ENCODE data around the gene VOPP1.
"Not testable (repeated sequence)": the region's sequence is repeated elsewhere in the genome, so short reads cannot be mapped to it uniquely, and the experiment has no call there.

The VOPP1 gene

DNA sequence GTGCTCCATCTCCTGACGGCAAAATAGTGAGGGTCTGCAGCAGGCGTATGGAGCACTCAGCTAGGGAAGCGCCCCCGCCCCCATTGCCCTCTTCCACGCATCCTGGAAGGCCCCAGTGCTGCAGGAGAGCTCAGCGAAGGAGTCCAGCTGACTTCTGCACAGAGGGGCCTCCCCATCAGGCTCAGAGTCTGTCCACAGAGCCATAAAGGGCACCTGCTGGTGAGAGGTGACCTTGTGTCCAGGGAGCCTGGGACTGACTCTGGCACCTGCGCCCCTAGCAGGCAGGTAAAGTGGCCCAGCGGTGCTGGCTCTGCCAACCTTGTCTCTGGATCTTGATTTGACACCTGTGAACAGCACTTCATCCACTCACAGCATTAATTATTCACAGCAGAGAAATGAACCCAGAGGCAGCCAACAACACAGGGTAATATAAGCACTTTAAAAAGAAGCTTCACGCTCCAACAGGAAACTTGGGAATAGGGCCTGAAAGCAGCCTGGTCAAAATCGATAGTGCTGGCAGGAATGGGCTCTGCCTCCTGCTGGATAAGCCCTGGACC, 59.6 kb downstream of the VOPP1 start:
- no peak overlapping the region; the same call in 1 of the 2 replicates for H3K4me3 ChIP-seq (ENCODE audit: low read depth, low read length)
- TF ChIP-seq, protein P1, sequence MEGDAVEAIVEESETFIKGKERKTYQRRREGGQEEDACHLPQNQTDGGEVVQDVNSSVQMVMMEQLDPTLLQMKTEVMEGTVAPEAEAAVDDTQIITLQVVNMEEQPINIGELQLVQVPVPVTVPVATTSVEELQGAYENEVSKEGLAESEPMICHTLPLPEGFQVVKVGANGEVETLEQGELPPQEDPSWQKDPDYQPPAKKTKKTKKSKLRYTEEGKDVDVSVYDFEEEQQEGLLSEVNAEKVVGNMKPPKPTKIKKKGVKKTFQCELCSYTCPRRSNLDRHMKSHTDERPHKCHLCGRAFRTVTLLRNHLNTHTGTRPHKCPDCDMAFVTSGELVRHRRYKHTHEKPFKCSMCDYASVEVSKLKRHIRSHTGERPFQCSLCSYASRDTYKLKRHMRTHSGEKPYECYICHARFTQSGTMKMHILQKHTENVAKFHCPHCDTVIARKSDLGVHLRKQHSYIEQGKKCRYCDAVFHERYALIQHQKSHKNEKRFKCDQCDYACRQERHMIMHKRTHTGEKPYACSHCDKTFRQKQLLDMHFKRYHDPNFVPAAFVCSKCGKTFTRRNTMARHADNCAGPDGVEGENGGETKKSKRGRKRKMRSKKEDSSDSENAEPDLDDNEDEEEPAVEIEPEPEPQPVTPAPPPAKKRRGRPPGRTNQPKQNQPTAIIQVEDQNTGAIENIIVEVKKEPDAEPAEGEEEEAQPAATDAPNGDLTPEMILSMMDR (IDR thresholded peaks at IDR 0.05; ENCODE audit: insufficient read depth, low read depth, low read length, missing control alignments) = no peak
- DNase-seq (ENCODE audit: low read depth) = no peak

DNA sequence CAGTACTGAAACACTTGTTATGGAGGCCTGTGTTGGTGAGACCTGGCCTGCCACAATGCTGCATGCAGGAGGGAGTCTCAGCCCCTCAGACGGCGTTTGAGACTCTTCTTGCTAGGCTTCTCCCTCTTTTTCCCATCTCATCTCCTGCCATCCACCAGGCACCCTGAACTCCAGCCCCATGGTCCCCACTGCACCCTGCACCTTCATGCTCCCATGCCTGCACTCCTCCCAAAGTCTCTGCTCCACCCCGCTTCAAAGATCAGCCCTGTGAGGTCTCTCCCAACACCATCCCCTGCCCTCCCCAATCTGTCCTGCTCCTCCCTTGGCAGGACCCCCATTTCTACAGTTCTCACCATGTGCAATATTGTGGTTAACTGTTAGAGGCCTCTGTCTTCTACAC, 61.7 kb downstream of the VOPP1 start:
- TF ChIP-seq, protein P1 (IDR thresholded peaks at IDR 0.05; ENCODE audit: insufficient read depth, low read depth, low read length, missing control alignments) = no peak
- no peak overlapping the region for H3K4me3 ChIP-seq (ENCODE audit: low read depth, low read length)

DNA sequence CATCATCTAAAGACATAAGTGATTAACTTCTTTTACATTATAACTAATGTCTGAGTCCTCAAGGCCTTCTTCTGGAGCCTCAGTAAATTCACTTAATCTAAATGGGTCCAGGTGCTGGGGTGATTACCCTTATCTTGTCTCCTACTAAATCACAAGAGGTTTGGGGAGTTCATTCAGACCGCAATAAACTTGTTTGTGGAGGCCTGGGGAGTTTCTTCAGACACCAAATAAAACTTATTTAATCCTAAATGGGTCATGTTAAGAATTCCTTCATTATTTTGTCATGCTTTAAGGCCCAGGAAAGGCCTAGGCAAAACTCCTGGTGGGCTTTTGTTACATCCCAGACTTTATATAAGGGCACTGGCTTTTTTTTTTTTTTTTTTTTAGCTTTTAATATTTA, 62.1 kb downstream of the VOPP1 start:
- DNase-seq (ENCODE audit: low read depth); H3K4me3 ChIP-seq (ENCODE audit: low read depth, low read length): not testable (repeated sequence)

More for the DNA sequence above, 61.7 kb downstream of the VOPP1 start:
- no peak for DNase-seq (ENCODE audit: low read depth)

DNA sequence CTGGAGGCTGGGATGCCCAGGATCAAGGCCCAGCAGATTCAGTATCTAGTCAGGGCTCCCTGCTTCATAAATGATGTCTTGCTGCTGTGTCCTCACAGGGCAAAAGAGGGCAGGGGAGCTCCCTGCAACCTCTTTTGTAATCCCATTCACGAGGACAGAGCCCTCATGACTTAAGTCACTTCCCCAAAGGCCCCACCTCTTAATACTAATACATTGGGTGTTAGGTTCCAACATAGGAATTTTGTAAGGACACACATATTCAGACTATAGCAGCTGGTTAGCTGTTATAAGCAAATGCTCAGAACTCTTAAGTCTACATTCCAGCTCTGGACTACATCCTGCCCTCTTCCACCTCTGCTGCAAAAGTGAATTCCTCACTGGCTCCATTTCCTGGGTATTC, 63.0 kb downstream of the VOPP1 start:
- TF ChIP-seq, protein P1 (IDR thresholded peaks at IDR 0.05; ENCODE audit: insufficient read depth, low read depth, low read length, missing control alignments) = no peak
- peak; percentile 50 for DNase-seq (ENCODE audit: low read depth)
- H3K4me3 ChIP-seq (ENCODE audit: low read depth, low read length) = peak overlapping the region; percentile 13; the same call in 1 of the 2 replicates

DNA sequence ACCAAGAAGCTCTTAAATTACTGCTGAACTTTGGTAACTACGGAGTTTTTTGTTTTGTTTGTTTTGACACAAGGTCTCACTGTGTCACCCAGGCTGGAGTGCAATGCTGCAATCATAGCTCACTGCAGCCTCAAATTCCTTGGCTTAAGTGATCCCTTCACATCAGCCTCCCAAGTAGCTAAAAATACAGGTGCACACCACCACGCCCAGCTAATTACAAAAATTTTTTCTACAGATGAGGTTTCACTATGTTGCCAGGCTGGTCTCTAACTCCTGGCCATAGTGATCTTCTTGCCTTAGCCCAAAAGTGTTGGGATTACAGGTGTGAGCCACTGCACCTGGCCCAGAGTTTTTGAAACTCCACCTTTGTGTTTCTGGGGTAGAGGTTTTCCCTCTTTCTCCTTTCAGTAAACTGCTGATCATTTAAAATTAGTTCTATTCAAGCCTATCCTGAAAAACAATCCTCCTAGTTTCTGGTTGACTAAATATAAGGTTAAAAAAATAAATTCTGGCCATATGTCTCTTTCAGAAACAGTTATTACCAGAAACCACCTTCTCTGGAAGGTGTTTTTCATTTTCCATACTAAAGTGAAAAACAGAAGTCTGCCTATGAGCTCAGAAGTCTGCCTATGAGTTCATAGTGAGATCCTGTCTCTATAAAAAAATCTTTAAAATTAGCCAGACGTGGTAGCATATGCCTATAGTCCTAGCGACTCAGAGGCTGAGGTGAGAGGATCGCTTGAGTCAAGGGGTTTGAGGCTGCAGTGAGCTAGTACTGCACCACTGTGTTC, 63.9 kb downstream of the VOPP1 start:
- TF ChIP-seq, protein P1 (IDR thresholded peaks at IDR 0.05; ENCODE audit: insufficient read depth, low read depth, low read length, missing control alignments) = no peak

DNA sequence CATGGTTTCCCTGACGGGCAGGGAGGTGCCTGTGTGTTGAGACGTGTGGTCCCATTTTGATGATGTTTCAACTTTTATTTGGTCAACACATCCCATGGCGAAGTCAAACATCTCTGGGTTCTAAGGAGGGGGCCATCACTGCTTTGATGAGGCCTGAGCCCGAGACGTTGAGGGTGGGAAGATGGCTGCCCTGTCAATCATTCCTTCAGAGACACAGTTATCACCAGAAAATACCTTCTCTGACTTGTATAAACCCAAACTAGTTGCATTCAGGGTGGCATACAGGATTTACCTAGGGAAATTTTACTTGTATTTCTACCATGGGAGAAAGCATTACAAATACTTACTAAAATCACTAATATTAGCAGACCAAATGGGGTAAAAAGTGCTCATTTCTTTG, 64.6 kb downstream of the VOPP1 start:
- TF ChIP-seq, protein P1 (IDR thresholded peaks at IDR 0.05; ENCODE audit: insufficient read depth, low read depth, low read length, missing control alignments) = no peak
- DNase-seq (ENCODE audit: low read depth) = no peak
- H3K4me3 ChIP-seq (ENCODE audit: low read depth, low read length) = no peak overlapping the region

More for the DNA sequence above, 63.9 kb downstream of the VOPP1 start:
- H3K4me3 ChIP-seq (ENCODE audit: low read depth, low read length) = no peak overlapping the region
- DNase-seq (ENCODE audit: low read depth) = peak; percentile 80

DNA sequence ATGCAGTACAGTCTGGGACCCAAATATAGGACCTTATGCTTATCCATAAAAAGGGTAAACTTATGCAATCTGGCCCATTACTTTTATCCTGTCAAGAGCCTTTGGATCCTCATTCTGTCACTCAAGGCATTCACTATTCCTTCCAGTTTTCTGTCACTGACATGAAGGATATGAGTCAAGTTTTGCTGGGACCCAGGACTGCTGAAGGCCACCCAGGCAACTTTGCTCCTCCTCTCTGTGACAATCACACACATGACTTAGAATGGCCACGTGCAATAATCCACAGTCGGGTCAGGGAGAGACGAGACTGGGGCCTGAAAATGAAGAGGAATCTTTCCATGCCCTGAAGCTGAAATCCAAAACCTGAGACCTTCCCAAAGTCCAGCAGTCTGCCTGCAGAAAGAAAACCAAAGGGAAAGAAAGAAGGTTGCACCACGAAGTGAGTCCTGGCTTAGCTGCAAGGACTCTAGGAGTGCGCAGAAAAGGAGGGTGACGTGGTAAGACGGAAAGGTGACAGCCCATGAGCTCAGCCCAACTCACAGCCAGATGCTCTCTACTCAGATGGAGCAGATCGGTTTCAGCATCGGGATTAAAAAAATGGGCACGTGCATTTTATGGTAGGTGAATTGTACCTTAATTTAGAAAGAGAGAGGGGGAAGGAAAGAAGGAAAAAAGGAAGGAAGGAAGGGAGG, 67.2 kb downstream of the VOPP1 start:
- DNase-seq (ENCODE audit: low read depth) = no peak
- no peak overlapping the region for H3K4me3 ChIP-seq (ENCODE audit: low read depth, low read length)
- TF ChIP-seq, protein P1 (IDR thresholded peaks at IDR 0.05; ENCODE audit: insufficient read depth, low read depth, low read length, missing control alignments) = no peak
